ENCODE measurements around the gene EPSTI1. TPM values are rescaled to one million over a fixed set of nuclear protein-coding genes. Genes with fewer than 3 reads are reported as not detected.

EPSTI1 gene
- total and polyA plus RNA-seq, 10 of the 15 experiments (the other 5 are each of a cell fraction or from before 2014, with no cell fraction given) = 4.7 to 32.0 (median 24.2) TPM

- TF ChIP-seq IRF4 (IDR thresholded peaks at IDR 0.05; ENCODE audit: low read depth, low read length) = no peak
- ChIA-PET RAD21 (ENCODE audit: unreplicated experiment) (interaction anchor here (3.5 to 5.2 kb wide), 2 partner anchors 23 to 28 kb away, joined by 22 to 33 read pairs; partner anchors contain the start of gene EPSTI1), CTCF (interaction anchor here (1.2 kb wide), 1 partner anchor 56 kb away, joined by 3 read pairs; no protein-coding TSS in a partner anchor), SMC1A (ENCODE audit: uncharacterized antibody, unreplicated experiment) (interaction anchor here (0.6 to 11.8 kb wide), 4 partner anchors 23 to 55 kb away, joined by 3 to 150 read pairs (median 17); partner anchors contain the start of gene EPSTI1), POLR2A (interaction anchor here (1.4 to 5.5 kb wide), 2 partner anchors 23 to 30 kb away, joined by 4 to 49 read pairs; partner anchors contain the start of gene EPSTI1)
- intact Hi-C loops (cut with micrococcal nuclease; ENCODE audit: unreplicated experiment) = no loop called here
- in situ Hi-C loops (cut with MboI) = no loop called here
- DNase-seq (ENCODE audit: low read depth, low spot score) = no peak
- Histone ChIP-seq H3K4me1 (ENCODE audit: control insufficient read depth, insufficient read depth, low read length) (peaks cover 3% of the 10 kb centered on the region), H3K9ac (ENCODE audit: control insufficient read depth, insufficient read depth, low read length) (no peak overlapping the region), H4K20me1 (ENCODE audit: control insufficient read depth, insufficient read depth) (no peaks in the 10 kb centered on the region), H3K9me3 (replicated peaks; ENCODE audit: control insufficient read depth, insufficient read depth, low read length) (no peaks in the 10 kb centered on the region), H2AFZ (ENCODE audit: control insufficient read depth, low read depth, low read length) (no peak overlapping the region), H3K4me2 (ENCODE audit: control insufficient read depth, insufficient read depth) (no peak overlapping the region), H3K27me3 (replicated peaks in 1 of 2; ENCODE audit: control insufficient read depth in 2 of 2, insufficient read depth in 2 of 2, low read length in 1 of 2) (no peaks in the 10 kb centered on the region), H3K79me2 (ENCODE audit: control insufficient read depth, insufficient read depth, low read length) (peaks cover 20% of the 10 kb centered on the region), H3K36me3 (ENCODE audit: control insufficient read depth in 2 of 2, insufficient read depth in 2 of 2, low read length in 1 of 2) (no peaks in the 10 kb centered on the region), H3K27ac (ENCODE audit: control insufficient read depth, insufficient read depth) (no peak overlapping the region), H3K4me3 (no peak overlapping the region)
- no peak for FAIRE-seq
- BruUV-seq (replicated peaks) = no TSS peak
- WGBS (ENCODE audit: insufficient coverage, insufficient replicate concordance, low lambda C conversion rate, missing lambda C conversion rate) = 0% methylated on average over 1 of the region's 1 CpG
- ATAC-seq = no peak
Observed at GRCh38 chr13:43020794-43021193, 28.8 kb upstream of the EPSTI1 start.

GRCh38 chr13:43019811-43020210, 27.8 kb upstream of the EPSTI1 start:
- no peak overlapping the region for H3K9ac ChIP-seq (ENCODE audit: control insufficient read depth, insufficient read depth, low read length)
- CTCF ChIA-PET = interaction anchor here (1.6 kb wide), 1 partner anchor 48 kb away, joined by 6 read pairs; no protein-coding TSS in a partner anchor
- in situ Hi-C loops (cut with MboI) = no loop called here

More at GRCh38 chr13:43019811-43020210, 27.8 kb upstream of the EPSTI1 start:
- 96% methylated on average over 2 of the region's 2 CpGs for WGBS (ENCODE audit: insufficient coverage, insufficient replicate concordance, low lambda C conversion rate, missing lambda C conversion rate)
- Histone ChIP-seq H3K9me3 (replicated peaks; ENCODE audit: control insufficient read depth, insufficient read depth, low read length) (no peaks in the 10 kb centered on the region), H4K20me1 (ENCODE audit: control insufficient read depth, insufficient read depth) (no peaks in the 10 kb centered on the region), H3K27ac (ENCODE audit: control insufficient read depth, insufficient read depth) (no peak overlapping the region), H3K4me2 (ENCODE audit: control insufficient read depth, insufficient read depth) (no peak overlapping the region), H3K36me3 (ENCODE audit: control insufficient read depth in 2 of 2, insufficient read depth in 2 of 2, low read length in 1 of 2) (no peaks in the 10 kb centered on the region), H3K4me3 (no peak overlapping the region), H3K27me3 (replicated peaks in 1 of 2; ENCODE audit: control insufficient read depth in 2 of 2, insufficient read depth in 2 of 2, low read length in 1 of 2) (no peaks in the 10 kb centered on the region), H3K4me1 (ENCODE audit: control insufficient read depth, insufficient read depth, low read length) (no peaks in the 10 kb centered on the region; the same call in 1 of the 2 replicates), H2AFZ (ENCODE audit: control insufficient read depth, low read depth, low read length) (no peak overlapping the region), H3K79me2 (ENCODE audit: control insufficient read depth, insufficient read depth, low read length) (peaks cover 10% of the 10 kb centered on the region)
- FAIRE-seq = no peak
- no peak for ATAC-seq
- TF ChIP-seq IRF5 (IDR thresholded peaks at IDR 0.05; ENCODE audit: borderline replicate concordance) = no peak
- no peak for DNase-seq (ENCODE audit: low read depth, low spot score)
- RAD21 ChIA-PET (ENCODE audit: unreplicated experiment) = no interaction called here
- BruUV-seq (replicated peaks) = no TSS peak
- intact Hi-C loops (cut with micrococcal nuclease; ENCODE audit: unreplicated experiment) = no loop called here
- POLR2A ChIA-PET = no interaction called here
- SMC1A ChIA-PET (ENCODE audit: uncharacterized antibody, unreplicated experiment) = interaction anchor here (1.0 to 1.7 kb wide), 4 partner anchors 12 to 34 kb away, joined by 3 to 6 read pairs (median 4); partner anchors contain the start of gene EPSTI1

Data from GM12878 (cell line).